A549 (cell line): Measurements from ENCODE around the gene TMEM244. TPM values are rescaled to one million over a fixed set of nuclear protein-coding genes. Genes with fewer than 3 reads are reported as not detected.
"Not testable (repeated sequence)": the region's sequence is repeated elsewhere in the genome, so short reads cannot be mapped to it uniquely, and the experiment has no call there.

ENCODE experiments used
- ATAC-seq, 2 experiments: fragments of 200-7000 bp in 1 of 2; fragments of >200 bp in 1 of 2; cut with Nextera tagmentation in 1 of 2; cut with Tn5 transposase in 1 of 2; 3 replicates each; pipeline versions ENCODE4 v1.8.0 to v1.9.1; 2018 to 2020; ENCODE audit warnings: mild to moderate bottlenecking in 1 of 2, moderate library complexity in 1 of 2
- CTCF ChIA-PET: fragments of 300-600 bp; sonication (Branson Sonifier 250); formaldehyde crosslinking; extraction: SDS; loops from one replicate; lab custom pipeline; 2021; ENCODE audit warnings: antibody characterized with exemption, inconsistent platforms; lab: Yijun Ruan, JAX
- POLR2A ChIA-PET: fragments of 350-600 bp; formaldehyde crosslinking; extraction: SDS; loops from one replicate; lab custom pipeline; 2021; ENCODE audit warnings: antibody characterized with exemption, inconsistent platforms; lab: Yijun Ruan, JAX
- DNase-seq, 2 experiments: peaks; one replicate each; pipeline versions ENCODE4 v3.0.0 to v3.0.0-alpha.2; 2011 to 2016; ENCODE audit warnings: low read depth in 1 of 2, low spot score in 1 of 2
- FAIRE-seq: peaks from 2 replicates; lab custom pipeline; 2011; peaks lifted over from hg19 to GRCh38; lab: Jason Lieb, UNC
- H3K27ac ChIP-seq, 2 experiments: fragments of >200 bp; sonication (Bioruptor Twin); formaldehyde crosslinking; 3 replicates each; pipeline ENCODE4 v1.5.1; 2016 to 2017
- H3K4me1 ChIP-seq: fragments of >200 bp; sonication (Bioruptor Twin); formaldehyde crosslinking; 3 replicates; pipeline ENCODE4 v1.6.1; 2016
- H3K4me2 ChIP-seq: fragments of >200 bp; sonication (Bioruptor Twin); formaldehyde crosslinking; 3 replicates; pipeline ENCODE4 v1.6.1; 2016
- H3K4me3 ChIP-seq: fragments of >200 bp; sonication (Bioruptor Twin); formaldehyde crosslinking; 3 replicates; pipeline ENCODE4 v1.5.1; 2016
- H3K9me3 ChIP-seq: fragments of >200 bp; sonication (Bioruptor Twin); formaldehyde crosslinking; 3 replicates; pipeline ENCODE4 v1.6.1; 2016
- CBX8 ChIP-seq: fragments of 200-600 bp; sonication (generic); IDR thresholded peaks from 2 replicates; pipeline ENCODE4 v1.6.1; 2016
- CHD2 ChIP-seq: fragments of 150-350 bp; IDR thresholded peaks from 2 replicates; pipeline ENCODE4 v1.6.1; 2014; ENCODE audit warnings: low read length; ENCODE audit not compliant: partially characterized antibody
- KDM1A ChIP-seq: fragments of 200-600 bp; sonication (generic); IDR thresholded peaks from 2 replicates; pipeline ENCODE4 v1.6.1; 2016; ENCODE audit warnings: low read depth, mild to moderate bottlenecking
- KDM5A ChIP-seq: fragments of 200-600 bp; sonication (generic); IDR thresholded peaks from 2 replicates; pipeline ENCODE4 v1.6.1; 2016; ENCODE audit warnings: antibody characterized with exemption, mild to moderate bottlenecking
- MAFK ChIP-seq: fragments of 450-650 bp; IDR thresholded peaks from 2 replicates; pipeline ENCODE4 v1.6.1; 2014; ENCODE audit not compliant: partially characterized antibody
- MAZ ChIP-seq: fragments of 150-350 bp; IDR thresholded peaks from 2 replicates; pipeline ENCODE4 v1.6.1; 2014; ENCODE audit warnings: antibody characterized with exemption, low read depth, low read length, borderline replicate concordance
- POLR2A ChIP-seq: IDR thresholded peaks from 2 replicates; pipeline ENCODE4 v1.6.1; 2012; ENCODE audit warnings: mild to moderate bottlenecking, low read length
- RARB ChIP-seq: fragments of 250-450 bp; sonication (Bioruptor Pico); IDR thresholded peaks from 2 replicates; pipeline ENCODE4 v1.8.0; 2021; ENCODE audit warnings: mild to moderate bottlenecking, moderate library complexity
- RNF2 ChIP-seq: fragments of 200-600 bp; sonication (generic); IDR thresholded peaks from 2 replicates; pipeline ENCODE4 v1.6.1; 2016; ENCODE audit warnings: low read depth, mild to moderate bottlenecking, antibody characterized with exemption, moderate library complexity, borderline replicate concordance
- SREBF2 ChIP-seq: fragments of 450-650 bp; IDR thresholded peaks from 2 replicates; pipeline ENCODE4 v1.6.1; 2014; ENCODE audit warnings: mild to moderate bottlenecking, moderate library complexity
- TFCP2L1 ChIP-seq: fragments of 250-450 bp; sonication (Bioruptor Pico); IDR thresholded peaks from 2 replicates; pipeline ENCODE4 v1.5.0; 2021; ENCODE audit warnings: mild to moderate bottlenecking
- TP53 ChIP-seq: fragments of 250-450 bp; sonication (Bioruptor Pico); IDR thresholded peaks from 2 replicates; pipeline ENCODE4 v1.5.0; 2021; ENCODE audit warnings: mild to moderate bottlenecking, moderate library complexity
- WGBS: methylation state at CpG from one replicate; pipeline ENCODE4 v1.1.6; 2017; ENCODE audit errors: missing lambda C conversion rate; 5-methylcytosine and 5-hydroxymethylcytosine counted together
- polyA plus RNA-seq, 4 experiments: library from polyadenylated mRNA; depleted of rRNA in 3 of 4; stranded (reverse); fragments of >200 nt; fragmentation: RNase III in 1 of 4; extraction: RNeasy Plus Mini Kit Qiagen cat#74134 plus additional on column Dnase treatment in 1 of 4; gene quantifications; 2 replicates in 3 of 4; 3 replicates in 1 of 4; pipeline ENCODE4 v1.2.3, GENCODE V29; 2011 to 2017
- TF ChIP-seq, protein P1 (sequence below): fragments of >200 bp; sonication (Bioruptor Twin); formaldehyde crosslinking; IDR thresholded peaks from 2 replicates; pipeline ENCODE4 v1.6.1; 2016
- TF ChIP-seq, protein P2 (sequence below): fragments of 250-450 bp; sonication (Bioruptor Pico); IDR thresholded peaks from 2 replicates; pipeline ENCODE4 v1.5.0; 2020; ENCODE audit warnings: low read depth, mild to moderate bottlenecking, moderate library complexity
- TF ChIP-seq, protein P3 (sequence below): fragments of 150-350 bp; IDR thresholded peaks from 2 replicates; pipeline ENCODE4 v1.6.1; 2014; ENCODE audit warnings: low read depth, mild to moderate bottlenecking, low read length
- TF ChIP-seq, protein P4 (sequence below): fragments of 200-600 bp; sonication (generic); IDR thresholded peaks from 2 replicates; pipeline ENCODE4 v1.6.1; 2016; ENCODE audit warnings: antibody characterized with exemption, mild to moderate bottlenecking, moderate library complexity
- TF ChIP-seq, protein P5 (sequence below): fragments of 450-650 bp; IDR thresholded peaks from 2 replicates; pipeline ENCODE4 v1.6.1; 2014; ENCODE audit warnings: antibody characterized with exemption
- TF ChIP-seq, protein P6 (sequence below): IDR thresholded peaks from 2 replicates; pipeline ENCODE4 v1.6.1; 2012
- TF ChIP-seq, protein P7 (sequence below): fragments of 250-450 bp; sonication (Bioruptor Pico); IDR thresholded peaks from 2 replicates; pipeline ENCODE4 v1.5.0; 2021; ENCODE audit warnings: mild to moderate bottlenecking, moderate library complexity, borderline replicate concordance
- TF ChIP-seq, protein P8 (sequence below): IDR thresholded peaks from 2 replicates; pipeline ENCODE4 v1.6.1; 2012

Gene TMEM244
- polyA plus RNA-seq, 2 of the 4 experiments (the other 2 are of a cell fraction): not detected

DNA sequence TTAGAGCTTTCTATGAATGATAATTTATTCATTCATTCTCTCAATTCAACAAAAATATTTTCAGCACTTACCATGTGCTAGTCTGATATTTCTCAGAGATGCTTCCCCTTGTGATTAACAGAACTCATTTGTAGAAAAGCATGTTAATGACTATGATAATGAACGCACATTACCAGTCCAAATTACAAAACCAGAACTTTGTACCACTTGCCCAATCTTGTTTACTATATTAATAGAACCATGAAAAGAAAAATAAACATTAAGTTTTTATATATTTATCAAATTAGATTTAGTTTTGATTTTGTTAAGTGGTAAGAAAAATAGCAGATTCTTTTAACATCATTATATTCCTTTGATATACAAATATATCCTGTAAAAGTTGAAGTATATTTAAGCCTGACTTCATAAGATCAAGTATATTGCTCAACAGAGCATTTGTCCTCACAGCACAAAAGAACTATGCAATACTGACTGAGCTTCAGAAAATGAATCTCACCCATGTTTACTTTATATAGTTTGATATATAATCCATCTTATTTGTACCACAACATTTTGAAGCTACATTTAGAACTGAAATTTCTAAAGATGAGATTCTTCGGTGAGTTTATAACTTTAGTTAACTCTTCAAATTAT is 48.9 kb downstream of the TMEM244 start:
- Histone ChIP-seq H3K9me3 (no peaks in the 10 kb centered on the region), H3K4me1 (no peaks in the 10 kb centered on the region), H3K4me3 (no peak overlapping the region), H3K4me2 (no peak overlapping the region), H3K27ac (no peak overlapping the region)
- ATAC-seq (no peak), FAIRE-seq (no peak), DNase-seq (no peak)
- WGBS: 34% methylated on average over 2 of the region's 2 CpGs
- TF ChIP-seq TP53 (CRISPR knock-in tag) (no peak), POLR2A (no peak), MAZ (no peak), KDM5A (no peak), TFCP2L1 (no peak), MAFK (no peak), KDM1A (no peak), CBX8 (no peak)
- TF ChIP-seq, protein P1, sequence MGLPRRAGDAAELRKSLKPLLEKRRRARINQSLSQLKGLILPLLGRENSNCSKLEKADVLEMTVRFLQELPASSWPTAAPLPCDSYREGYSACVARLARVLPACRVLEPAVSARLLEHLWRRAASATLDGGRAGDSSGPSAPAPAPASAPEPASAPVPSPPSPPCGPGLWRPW: no peak
- TF ChIP-seq, protein P2, sequence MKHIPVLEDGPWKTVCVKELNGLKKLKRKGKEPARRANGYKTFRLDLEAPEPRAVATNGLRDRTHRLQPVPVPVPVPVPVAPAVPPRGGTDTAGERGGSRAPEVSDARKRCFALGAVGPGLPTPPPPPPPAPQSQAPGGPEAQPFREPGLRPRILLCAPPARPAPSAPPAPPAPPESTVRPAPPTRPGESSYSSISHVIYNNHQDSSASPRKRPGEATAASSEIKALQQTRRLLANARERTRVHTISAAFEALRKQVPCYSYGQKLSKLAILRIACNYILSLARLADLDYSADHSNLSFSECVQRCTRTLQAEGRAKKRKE (CRISPR knock-in tag): no peak
- TF ChIP-seq, protein P3, sequence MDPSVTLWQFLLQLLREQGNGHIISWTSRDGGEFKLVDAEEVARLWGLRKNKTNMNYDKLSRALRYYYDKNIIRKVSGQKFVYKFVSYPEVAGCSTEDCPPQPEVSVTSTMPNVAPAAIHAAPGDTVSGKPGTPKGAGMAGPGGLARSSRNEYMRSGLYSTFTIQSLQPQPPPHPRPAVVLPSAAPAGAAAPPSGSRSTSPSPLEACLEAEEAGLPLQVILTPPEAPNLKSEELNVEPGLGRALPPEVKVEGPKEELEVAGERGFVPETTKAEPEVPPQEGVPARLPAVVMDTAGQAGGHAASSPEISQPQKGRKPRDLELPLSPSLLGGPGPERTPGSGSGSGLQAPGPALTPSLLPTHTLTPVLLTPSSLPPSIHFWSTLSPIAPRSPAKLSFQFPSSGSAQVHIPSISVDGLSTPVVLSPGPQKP: no peak
- TF ChIP-seq, protein P4, sequence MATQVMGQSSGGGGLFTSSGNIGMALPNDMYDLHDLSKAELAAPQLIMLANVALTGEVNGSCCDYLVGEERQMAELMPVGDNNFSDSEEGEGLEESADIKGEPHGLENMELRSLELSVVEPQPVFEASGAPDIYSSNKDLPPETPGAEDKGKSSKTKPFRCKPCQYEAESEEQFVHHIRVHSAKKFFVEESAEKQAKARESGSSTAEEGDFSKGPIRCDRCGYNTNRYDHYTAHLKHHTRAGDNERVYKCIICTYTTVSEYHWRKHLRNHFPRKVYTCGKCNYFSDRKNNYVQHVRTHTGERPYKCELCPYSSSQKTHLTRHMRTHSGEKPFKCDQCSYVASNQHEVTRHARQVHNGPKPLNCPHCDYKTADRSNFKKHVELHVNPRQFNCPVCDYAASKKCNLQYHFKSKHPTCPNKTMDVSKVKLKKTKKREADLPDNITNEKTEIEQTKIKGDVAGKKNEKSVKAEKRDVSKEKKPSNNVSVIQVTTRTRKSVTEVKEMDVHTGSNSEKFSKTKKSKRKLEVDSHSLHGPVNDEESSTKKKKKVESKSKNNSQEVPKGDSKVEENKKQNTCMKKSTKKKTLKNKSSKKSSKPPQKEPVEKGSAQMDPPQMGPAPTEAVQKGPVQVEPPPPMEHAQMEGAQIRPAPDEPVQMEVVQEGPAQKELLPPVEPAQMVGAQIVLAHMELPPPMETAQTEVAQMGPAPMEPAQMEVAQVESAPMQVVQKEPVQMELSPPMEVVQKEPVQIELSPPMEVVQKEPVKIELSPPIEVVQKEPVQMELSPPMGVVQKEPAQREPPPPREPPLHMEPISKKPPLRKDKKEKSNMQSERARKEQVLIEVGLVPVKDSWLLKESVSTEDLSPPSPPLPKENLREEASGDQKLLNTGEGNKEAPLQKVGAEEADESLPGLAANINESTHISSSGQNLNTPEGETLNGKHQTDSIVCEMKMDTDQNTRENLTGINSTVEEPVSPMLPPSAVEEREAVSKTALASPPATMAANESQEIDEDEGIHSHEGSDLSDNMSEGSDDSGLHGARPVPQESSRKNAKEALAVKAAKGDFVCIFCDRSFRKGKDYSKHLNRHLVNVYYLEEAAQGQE: no peak
- ChIA-PET POLR2A (no interaction called here), CTCF (no interaction called here)

DNA sequence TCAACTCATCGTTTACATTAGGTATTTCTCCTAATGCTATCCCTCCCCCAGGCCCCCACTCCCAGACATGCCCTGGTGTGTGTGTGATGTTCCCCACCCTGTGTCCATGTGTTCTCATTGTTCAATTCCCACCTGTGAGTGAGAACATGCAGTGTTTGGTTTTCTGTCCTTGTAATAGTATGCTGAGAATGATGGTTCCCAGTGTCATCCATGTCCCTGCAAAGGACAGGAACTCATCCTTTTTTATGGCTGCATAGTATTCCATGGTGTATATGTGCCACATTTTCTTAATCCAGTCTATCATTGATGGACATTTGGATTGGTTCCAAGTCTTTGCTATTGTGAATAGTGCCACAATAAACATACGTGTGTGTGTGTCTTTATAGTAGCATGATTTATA is 54.0 kb downstream of the TMEM244 start:
- ATAC-seq: not testable (repeated sequence)

DNA sequence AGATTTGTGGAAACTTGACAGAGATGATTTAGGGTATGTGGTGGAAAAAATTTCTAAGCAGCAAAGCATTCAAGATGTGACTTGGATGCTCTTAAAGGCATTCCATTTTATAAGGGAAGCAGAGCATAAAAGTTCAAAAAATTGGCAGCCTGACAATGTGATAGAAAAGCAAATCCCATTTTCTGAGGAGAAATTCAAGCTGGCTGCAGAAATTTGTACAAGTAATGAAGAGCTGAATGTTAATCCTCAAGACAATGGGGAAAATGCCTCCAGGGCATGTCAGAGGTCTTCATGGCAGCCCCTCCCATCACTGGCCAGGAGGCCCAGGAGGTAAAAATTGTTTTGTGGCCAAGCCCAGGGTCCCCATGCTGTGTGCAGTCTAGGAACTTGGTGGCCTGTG is 58.2 kb downstream of the TMEM244 start:
- H3K4me1 ChIP-seq, H3K9me3 ChIP-seq, POLR2A ChIA-PET, H3K27ac ChIP-seq, CTCF ChIA-PET, FAIRE-seq, DNase-seq, H3K4me2 ChIP-seq, ATAC-seq, H3K4me3 ChIP-seq: not testable (repeated sequence)

More for the DNA sequence above, 54.0 kb downstream of the TMEM244 start:
- H3K27ac ChIP-seq, H3K4me2 ChIP-seq, H3K4me1 ChIP-seq, DNase-seq, H3K9me3 ChIP-seq, FAIRE-seq, H3K4me3 ChIP-seq, POLR2A ChIA-PET: not testable (repeated sequence)
- 29% methylated on average over 2 of the region's 2 CpGs for WGBS
- CTCF ChIA-PET: interaction anchor here (1.2 kb wide), 1 partner anchor 32 kb away, joined by 4 read pairs; no protein-coding TSS in a partner anchor

DNA sequence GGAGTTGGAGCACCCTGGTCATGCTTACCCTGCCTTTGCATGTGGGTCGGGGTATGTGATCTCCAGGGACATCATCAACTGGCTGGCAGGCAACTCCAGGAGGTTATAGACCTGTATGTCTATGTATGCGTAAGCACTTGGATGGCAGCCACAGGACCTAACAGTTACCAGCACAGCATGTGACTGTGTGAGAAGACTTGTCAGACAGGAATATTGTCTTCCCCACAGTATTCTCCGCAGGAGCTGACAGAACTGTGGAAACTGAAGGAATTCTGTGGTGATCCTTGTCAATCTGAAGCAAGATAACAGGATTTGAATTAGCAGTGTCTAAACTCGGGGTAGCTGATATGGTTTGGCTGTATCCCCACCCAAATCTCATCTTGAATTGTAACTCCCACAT is 59.2 kb downstream of the TMEM244 start:
- no peak for ATAC-seq
- DNase-seq: no peak
- H3K4me3 ChIP-seq: no peak overlapping the region
- H3K9me3 ChIP-seq: no peaks in the 10 kb centered on the region
- ChIA-PET POLR2A (no interaction called here), CTCF (no interaction called here)
- WGBS: 23% methylated on average over 4 of the region's 4 CpGs
- H3K4me1 ChIP-seq: no peaks in the 10 kb centered on the region
- H3K27ac ChIP-seq: no peak overlapping the region
- H3K4me2 ChIP-seq: no peak overlapping the region
- FAIRE-seq: no peak
- TF ChIP-seq SREBF2 (no peak), RARB (CRISPR knock-in tag) (no peak), CHD2 (no peak), CBX8 (no peak), RNF2 (no peak)
- TF ChIP-seq, protein P5, sequence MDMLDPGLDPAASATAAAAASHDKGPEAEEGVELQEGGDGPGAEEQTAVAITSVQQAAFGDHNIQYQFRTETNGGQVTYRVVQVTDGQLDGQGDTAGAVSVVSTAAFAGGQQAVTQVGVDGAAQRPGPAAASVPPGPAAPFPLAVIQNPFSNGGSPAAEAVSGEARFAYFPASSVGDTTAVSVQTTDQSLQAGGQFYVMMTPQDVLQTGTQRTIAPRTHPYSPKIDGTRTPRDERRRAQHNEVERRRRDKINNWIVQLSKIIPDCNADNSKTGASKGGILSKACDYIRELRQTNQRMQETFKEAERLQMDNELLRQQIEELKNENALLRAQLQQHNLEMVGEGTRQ: no peak
- TF ChIP-seq, protein P6, sequence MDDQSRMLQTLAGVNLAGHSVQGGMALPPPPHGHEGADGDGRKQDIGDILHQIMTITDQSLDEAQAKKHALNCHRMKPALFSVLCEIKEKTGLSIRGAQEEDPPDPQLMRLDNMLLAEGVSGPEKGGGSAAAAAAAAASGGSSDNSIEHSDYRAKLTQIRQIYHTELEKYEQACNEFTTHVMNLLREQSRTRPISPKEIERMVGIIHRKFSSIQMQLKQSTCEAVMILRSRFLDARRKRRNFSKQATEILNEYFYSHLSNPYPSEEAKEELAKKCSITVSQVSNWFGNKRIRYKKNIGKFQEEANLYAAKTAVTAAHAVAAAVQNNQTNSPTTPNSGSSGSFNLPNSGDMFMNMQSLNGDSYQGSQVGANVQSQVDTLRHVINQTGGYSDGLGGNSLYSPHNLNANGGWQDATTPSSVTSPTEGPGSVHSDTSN: no peak
- TF ChIP-seq, protein P7, sequence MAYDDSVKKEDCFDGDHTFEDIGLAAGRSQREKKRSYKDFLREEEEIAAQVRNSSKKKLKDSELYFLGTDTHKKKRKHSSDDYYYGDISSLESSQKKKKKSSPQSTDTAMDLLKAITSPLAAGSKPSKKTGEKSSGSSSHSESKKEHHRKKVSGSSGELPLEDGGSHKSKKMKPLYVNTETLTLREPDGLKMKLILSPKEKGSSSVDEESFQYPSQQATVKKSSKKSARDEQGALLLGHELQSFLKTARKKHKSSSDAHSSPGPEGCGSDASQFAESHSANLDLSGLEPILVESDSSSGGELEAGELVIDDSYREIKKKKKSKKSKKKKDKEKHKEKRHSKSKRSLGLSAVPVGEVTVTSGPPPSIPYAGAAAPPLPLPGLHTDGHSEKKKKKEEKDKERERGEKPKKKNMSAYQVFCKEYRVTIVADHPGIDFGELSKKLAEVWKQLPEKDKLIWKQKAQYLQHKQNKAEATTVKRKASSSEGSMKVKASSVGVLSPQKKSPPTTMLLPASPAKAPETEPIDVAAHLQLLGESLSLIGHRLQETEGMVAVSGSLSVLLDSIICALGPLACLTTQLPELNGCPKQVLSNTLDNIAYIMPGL: no peak
- TF ChIP-seq, protein P8, sequence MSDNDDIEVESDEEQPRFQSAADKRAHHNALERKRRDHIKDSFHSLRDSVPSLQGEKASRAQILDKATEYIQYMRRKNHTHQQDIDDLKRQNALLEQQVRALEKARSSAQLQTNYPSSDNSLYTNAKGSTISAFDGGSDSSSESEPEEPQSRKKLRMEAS: no peak
